NCI-H524 treated with DMSO at 0.1 percent for 48 hours (cell line): ENCODE measurements around the gene PTP4A2.
"Not testable (repeated sequence)": the region's sequence is repeated elsewhere in the genome, so short reads cannot be mapped to it uniquely, and the experiment has no call there.

Experiments
- DNase-seq: peaks from one replicate; lab custom pipeline; 2025; lab: John Stamatoyannopoulos, UW

Gene PTP4A2

GRCh38 chr1:31949862-31950261 is 11.7 kb upstream of the PTP4A2 start:
- no peak for DNase-seq

GRCh38 chr1:31945677-31946076 is 7.5 kb upstream of the PTP4A2 start:
- DNase-seq = not testable (repeated sequence)

- no peak for DNase-seq
These were observed 6.3 kb upstream of the PTP4A2 start for GRCh38 chr1:31944205-31945089.

- no peak for DNase-seq
These were observed 5.5 kb upstream of the PTP4A2 start for GRCh38 chr1:31943546-31944184.

- not testable (repeated sequence) for DNase-seq
These were observed 3.9 kb upstream of the PTP4A2 start for GRCh38 chr1:31942061-31942460.

GRCh38 chr1:31939484-31940329 is 1.5 kb upstream of the PTP4A2 start:
- DNase-seq = no peak

- DNase-seq = no peak
These were observed 626 bp downstream of the PTP4A2 start for GRCh38 chr1:31937300-31938183.

- no peak for DNase-seq
These were observed 1.2 kb downstream of the PTP4A2 start for GRCh38 chr1:31936981-31937299.

- no peak for DNase-seq
These were observed 1.7 kb downstream of the PTP4A2 start for GRCh38 chr1:31936278-31936980.

GRCh38 chr1:31934706-31935629 is 3.2 kb downstream of the PTP4A2 start:
- no peak for DNase-seq

- no peak for DNase-seq
These were observed 5.5 kb downstream of the PTP4A2 start for GRCh38 chr1:31932491-31933316.

GRCh38 chr1:31931593-31932225 is 6.5 kb downstream of the PTP4A2 start:
- DNase-seq = no peak

GRCh38 chr1:31930836-31931592 is 7.2 kb downstream of the PTP4A2 start:
- no peak for DNase-seq

- DNase-seq = no peak
These were observed 10.5 kb downstream of the PTP4A2 start for GRCh38 chr1:31927661-31927980.

GRCh38 chr1:31926853-31927660 is 11.1 kb downstream of the PTP4A2 start:
- no peak for DNase-seq

- no peak for DNase-seq
These were observed 11.9 kb downstream of the PTP4A2 start for GRCh38 chr1:31926252-31926651.

- not testable (repeated sequence) for DNase-seq
These were observed 12.3 kb downstream of the PTP4A2 start for GRCh38 chr1:31925824-31926223.
